NT2/D1 (cell line): ENCODE measurements around the gene GPR35.

ENCODE experiments used
- SUZ12 ChIP-seq: IDR thresholded peaks from 2 replicates; pipeline ENCODE4 v1.6.1; 2011; ENCODE audit not compliant: insufficient read length, insufficient read depth; ENCODE audit errors: extremely low read depth
- YY1 ChIP-seq: IDR thresholded peaks from 2 replicates; pipeline ENCODE4 v1.6.1; 2011; ENCODE audit not compliant: insufficient read length, insufficient read depth
- ZNF274 ChIP-seq: IDR thresholded peaks from 2 replicates; pipeline ENCODE4 v1.6.1; 2011; ENCODE audit warnings: mild to moderate bottlenecking, low read depth, low read length

- TF ChIP-seq ZNF274 (no peak), SUZ12 (no peak), YY1 (no peak)
Measured at GRCh38 chr2:240630771-240631547, 5.7 kb downstream of the GPR35 start.
